ENCODE results near the gene FAM13B.

The FAM13B gene

GRCh38 chr5:137891849-137892248 lies 141.0 kb downstream of the FAM13B start:
- H3K27ac ChIP-seq = no peak overlapping the region
- TF ChIP-seq, protein P1, sequence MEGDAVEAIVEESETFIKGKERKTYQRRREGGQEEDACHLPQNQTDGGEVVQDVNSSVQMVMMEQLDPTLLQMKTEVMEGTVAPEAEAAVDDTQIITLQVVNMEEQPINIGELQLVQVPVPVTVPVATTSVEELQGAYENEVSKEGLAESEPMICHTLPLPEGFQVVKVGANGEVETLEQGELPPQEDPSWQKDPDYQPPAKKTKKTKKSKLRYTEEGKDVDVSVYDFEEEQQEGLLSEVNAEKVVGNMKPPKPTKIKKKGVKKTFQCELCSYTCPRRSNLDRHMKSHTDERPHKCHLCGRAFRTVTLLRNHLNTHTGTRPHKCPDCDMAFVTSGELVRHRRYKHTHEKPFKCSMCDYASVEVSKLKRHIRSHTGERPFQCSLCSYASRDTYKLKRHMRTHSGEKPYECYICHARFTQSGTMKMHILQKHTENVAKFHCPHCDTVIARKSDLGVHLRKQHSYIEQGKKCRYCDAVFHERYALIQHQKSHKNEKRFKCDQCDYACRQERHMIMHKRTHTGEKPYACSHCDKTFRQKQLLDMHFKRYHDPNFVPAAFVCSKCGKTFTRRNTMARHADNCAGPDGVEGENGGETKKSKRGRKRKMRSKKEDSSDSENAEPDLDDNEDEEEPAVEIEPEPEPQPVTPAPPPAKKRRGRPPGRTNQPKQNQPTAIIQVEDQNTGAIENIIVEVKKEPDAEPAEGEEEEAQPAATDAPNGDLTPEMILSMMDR (conservative IDR thresholded peaks at IDR 0.05; ENCODE audit: low read depth) = 0 out of 2 replicates have a peak, but pooled peaks have one; percentile 24
- DNase-seq (ENCODE audit: low spot score) = no peak
- POLR2A ChIA-PET (ENCODE audit: low non-redundant PET) = no interaction called here
- CTCF ChIA-PET = interaction anchor here (0.6 to 0.7 kb wide), 2 partner anchors 41 to 48 kb away, joined by 3 read pairs; no protein-coding TSS in a partner anchor

- ChIA-PET POLR2A (ENCODE audit: low non-redundant PET) (interaction anchor here (0.8 kb wide), 1 partner anchor 8 kb away, joined by 5 read pairs; no protein-coding TSS in a partner anchor), CTCF (interaction anchor here (0.5 to 1.1 kb wide), 5 partner anchors 18 to 1674 kb away, joined by 3 to 8 read pairs (median 3); no protein-coding TSS in a partner anchor)
- no peak overlapping the region for H3K27ac ChIP-seq
- DNase-seq (ENCODE audit: low spot score) = no peak
- TF ChIP-seq, protein P1 (conservative IDR thresholded peaks at IDR 0.05; ENCODE audit: low read depth) = no peak
Observed at GRCh38 chr5:137890845-137891244, 142.0 kb downstream of the FAM13B start.

DNA sequence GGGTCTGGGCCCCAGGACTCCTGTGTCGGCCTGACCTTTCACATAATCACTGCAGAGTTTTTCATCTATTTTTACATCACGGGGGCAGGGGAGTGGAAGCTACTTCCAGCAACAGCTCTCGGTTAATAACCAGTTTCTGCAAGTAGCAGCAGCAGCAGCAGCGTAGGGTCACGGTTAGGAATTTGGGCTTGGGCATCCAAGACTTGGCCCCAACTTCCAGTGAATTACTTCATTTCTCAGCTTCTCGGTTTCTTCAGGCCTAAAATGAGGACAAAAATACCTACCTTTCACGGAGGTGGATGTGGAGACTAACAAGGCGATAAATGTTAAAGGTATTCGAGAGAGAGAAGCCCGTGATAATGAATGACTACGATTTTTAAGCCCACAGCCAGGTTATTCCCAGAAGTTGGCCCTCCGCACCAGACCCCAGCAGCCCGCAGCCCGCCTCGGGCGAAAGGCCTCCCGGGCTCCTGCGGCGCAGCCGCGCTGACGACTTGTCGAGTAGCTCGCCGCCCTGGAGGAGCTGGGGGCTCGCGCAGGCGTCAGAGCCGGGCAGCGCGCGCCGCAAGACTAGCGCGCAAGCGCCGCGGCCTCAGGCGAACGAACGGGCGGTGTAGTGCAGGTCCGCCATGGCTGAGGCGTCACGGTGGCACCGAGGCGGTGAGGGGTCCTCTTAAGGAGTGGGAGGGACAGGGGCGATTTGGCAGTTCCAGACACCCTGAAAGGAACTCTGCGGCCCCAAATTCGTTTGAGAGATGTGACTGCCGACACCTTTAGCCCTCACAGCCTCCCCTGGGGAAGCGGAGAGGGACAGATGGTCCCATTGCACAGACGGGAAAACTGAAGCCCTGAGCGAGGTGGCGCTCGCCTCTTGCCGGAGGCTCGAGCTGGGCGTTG lies 143.8 kb downstream of the FAM13B start, which contains the start of gene PKD2L2:
PKD2L2 (plus strand) TSS at position 595 of the 897 bp plus-strand sequence; CDS start at position 630, 35 bp downstream.
- ChIA-PET CTCF (interaction anchor here (0.6 to 1.0 kb wide), 3 partner anchors 58 to 110 kb away, joined by 3 to 4 read pairs (median 3); no protein-coding TSS in a partner anchor), POLR2A (ENCODE audit: low non-redundant PET) (no interaction called here)
- no peak for DNase-seq (ENCODE audit: low spot score)
- H3K27ac ChIP-seq = no peak within 1 kb of the TSS
- TF ChIP-seq, protein P1 (conservative IDR thresholded peaks at IDR 0.05; ENCODE audit: low read depth) = no peak

- no peak for DNase-seq (ENCODE audit: low spot score)
- POLR2A ChIA-PET (ENCODE audit: low non-redundant PET) = no interaction called here
- TF ChIP-seq, protein P1 (conservative IDR thresholded peaks at IDR 0.05; ENCODE audit: low read depth) = no peak
- no peak overlapping the region for H3K27ac ChIP-seq
- CTCF ChIA-PET = interaction anchor here (0.6 to 1.0 kb wide), 2 partner anchors 108 to 110 kb away, joined by 3 to 4 read pairs; no protein-coding TSS in a partner anchor
Observed at GRCh38 chr5:137888466-137888862, 144.4 kb downstream of the FAM13B start.

Data from RWPE1 (cell line).